Measurements from ENCODE around the gene SYNGR1. TPM values are rescaled to one million over a fixed set of nuclear protein-coding genes. Genes with fewer than 3 reads are reported as not detected.

The SYNGR1 gene
- polyA plus RNA-seq, 3 donors, result 18.0 to 54.9 (median 39.6) TPM

DNA sequence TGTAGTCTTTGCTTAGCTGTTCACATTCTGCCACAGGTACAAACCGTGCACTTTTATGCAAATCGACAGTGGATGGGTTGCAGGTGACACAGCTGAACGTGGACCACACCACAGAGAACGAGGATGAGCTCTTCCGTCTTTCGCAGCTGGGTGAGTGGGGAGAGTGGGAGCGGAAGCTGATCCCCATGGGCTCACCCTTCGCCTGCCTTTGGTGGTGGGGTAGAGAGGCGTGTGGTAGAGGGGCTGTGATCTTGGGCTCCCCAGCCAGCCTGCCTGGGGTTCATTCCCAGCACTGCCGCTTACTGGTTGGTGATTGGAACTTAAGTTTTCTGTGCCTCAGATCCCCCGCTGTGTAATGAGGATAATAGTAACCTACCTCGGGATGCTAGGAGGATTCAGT is 68.9 kb downstream of the SYNGR1 start:
- Mint-ChIP-seq H3K4me3 (no peak overlapping the region), H3K4me1 (peaks cover 12% of the 10 kb centered on the region), H3K27ac (no peak overlapping the region), H3K36me3 (peaks cover 75 to 88% of the 10 kb centered on the region in 2 donors), H3K9me3 (no peaks in the 10 kb centered on the region), H3K27me3 (ENCODE audit: low read depth in 3 of 3) (no peaks in the 10 kb centered on the region)
- Histone ChIP-seq H3K27ac (ENCODE audit: low read depth in 1 of 2, low read length in 2 of 2) (no peak overlapping the region), H2AFZ (ENCODE audit: insufficient read depth, low read depth, low read length, poor library complexity, severe bottlenecking) (no peak overlapping the region), H3K9ac (ENCODE audit: insufficient read depth, low read length, poor library complexity, severe bottlenecking) (no peak overlapping the region), H3K79me2 (ENCODE audit: insufficient read depth, low read length) (peaks cover 22% of the 10 kb centered on the region), H3K4me1 (ENCODE audit: control insufficient read depth in 1 of 2, insufficient read depth in 2 of 2, low read length in 2 of 2) (peaks cover 13 to 14% of the 10 kb centered on the region in 2 donors), H3K4me3 (replicated peaks in 1 of 3; ENCODE audit: low read depth in 2 of 3, low read length in 3 of 3) (no peak overlapping the region), H3K27me3 (ENCODE audit: control insufficient read depth in 2 of 2, insufficient read depth in 2 of 2, low read length in 2 of 2) (no peaks in the 10 kb centered on the region), H3K4me2 (replicated peaks; ENCODE audit: extremely low read depth, low read length, poor library complexity, severe bottlenecking) (no peak overlapping the region), H3K36me3 (replicated peaks in 1 of 2; ENCODE audit: control insufficient read depth in 1 of 2, insufficient read depth in 2 of 2, low read length in 2 of 2) (peaks cover 76 to 90% of the 10 kb centered on the region in 2 donors), H4K20me1 (ENCODE audit: insufficient read depth, low read length) (peaks cover 9% of the 10 kb centered on the region), H3K9me3 (replicated peaks in 1 of 2; ENCODE audit: control insufficient read depth in 1 of 2, insufficient read depth in 1 of 2, low read length in 2 of 2) (no peaks in the 10 kb centered on the region)
- no peak for DNase-seq
- intact Hi-C loops (cut with micrococcal nuclease), result no loop called here
- TF ChIP-seq CTCF (IDR thresholded peaks at IDR 0.05), result no peak
- 98% methylated on average over 12 of the region's 12 CpGs for WGBS (ENCODE audit: insufficient coverage)

- DNase-seq, result no peak
- Mint-ChIP-seq H3K4me3 (no peak overlapping the region), H3K27ac (peak overlapping the region in 1 of 7 donors; percentile 42), H3K4me1 (peaks cover 8% of the 10 kb centered on the region), H3K36me3 (peaks cover 76 to 92% of the 10 kb centered on the region in 2 donors), H3K9me3 (no peaks in the 10 kb centered on the region), H3K27me3 (ENCODE audit: low read depth in 3 of 3) (no peaks in the 10 kb centered on the region)
- Histone ChIP-seq H4K20me1 (ENCODE audit: insufficient read depth, low read length) (peaks cover 5% of the 10 kb centered on the region), H3K36me3 (replicated peaks in 1 of 2; ENCODE audit: control insufficient read depth in 1 of 2, insufficient read depth in 2 of 2, low read length in 2 of 2) (peaks cover 79 to 94% of the 10 kb centered on the region in 2 donors), H3K4me2 (replicated peaks; ENCODE audit: extremely low read depth, low read length, poor library complexity, severe bottlenecking) (no peak overlapping the region), H3K27ac (ENCODE audit: low read depth in 1 of 2, low read length in 2 of 2) (no peak overlapping the region), H3K9ac (ENCODE audit: insufficient read depth, low read length, poor library complexity, severe bottlenecking) (no peak overlapping the region), H3K4me1 (ENCODE audit: control insufficient read depth in 1 of 2, insufficient read depth in 2 of 2, low read length in 2 of 2) (peaks cover 9 to 10% of the 10 kb centered on the region in 2 donors), H3K79me2 (ENCODE audit: insufficient read depth, low read length) (peaks cover 18% of the 10 kb centered on the region), H3K9me3 (replicated peaks in 1 of 2; ENCODE audit: control insufficient read depth in 1 of 2, insufficient read depth in 1 of 2, low read length in 2 of 2) (no peaks in the 10 kb centered on the region), H2AFZ (ENCODE audit: insufficient read depth, low read depth, low read length, poor library complexity, severe bottlenecking) (no peak overlapping the region), H3K27me3 (ENCODE audit: control insufficient read depth in 2 of 2, insufficient read depth in 2 of 2, low read length in 2 of 2) (no peaks in the 10 kb centered on the region), H3K4me3 (replicated peaks in 1 of 3; ENCODE audit: low read depth in 2 of 3, low read length in 3 of 3) (no peak overlapping the region)
- WGBS (ENCODE audit: insufficient coverage), result 100% methylated on average over 3 of the region's 6 CpGs
- TF ChIP-seq CTCF (IDR thresholded peaks at IDR 0.05), result no peak
- intact Hi-C loops (cut with micrococcal nuclease), result no loop called here
Observed at GRCh38 chr22:39419096-39419495, 69.3 kb downstream of the SYNGR1 start.

Measured in CD14-positive monocyte (primary cell).